GM19238 (cell line): ENCODE results near the gene PSG5.
"Not testable (repeated sequence)": the region's sequence is repeated elsewhere in the genome, so short reads cannot be mapped to it uniquely, and the experiment has no call there.

Source experiments
- DNase-seq: peaks from one replicate; pipeline ENCODE4 v3.0.0; 2011; ENCODE audit warnings: low spot score; ENCODE audit not compliant: insufficient read length

PSG5 gene

DNA sequence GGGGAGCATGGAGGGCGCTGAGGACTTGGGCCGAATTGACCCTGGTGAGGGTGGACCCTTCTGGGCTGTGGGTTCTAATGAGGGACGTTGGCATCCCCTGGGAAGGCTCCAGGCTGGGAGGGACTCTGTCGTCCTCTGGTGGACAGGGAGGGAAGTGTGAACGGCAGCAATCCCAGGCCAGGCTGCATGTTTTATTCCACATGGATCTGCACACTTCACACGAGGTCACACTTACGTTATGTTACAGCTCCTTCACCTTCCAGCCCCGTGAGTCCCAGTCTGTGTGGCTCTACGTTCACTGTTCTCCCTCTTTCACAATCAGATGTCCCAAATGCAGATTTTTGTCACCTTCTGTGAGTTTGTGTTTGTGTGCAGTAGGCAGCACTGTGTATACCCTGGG lies 1.8 kb upstream of the PSG5 start:
- not testable (repeated sequence) for DNase-seq

DNA sequence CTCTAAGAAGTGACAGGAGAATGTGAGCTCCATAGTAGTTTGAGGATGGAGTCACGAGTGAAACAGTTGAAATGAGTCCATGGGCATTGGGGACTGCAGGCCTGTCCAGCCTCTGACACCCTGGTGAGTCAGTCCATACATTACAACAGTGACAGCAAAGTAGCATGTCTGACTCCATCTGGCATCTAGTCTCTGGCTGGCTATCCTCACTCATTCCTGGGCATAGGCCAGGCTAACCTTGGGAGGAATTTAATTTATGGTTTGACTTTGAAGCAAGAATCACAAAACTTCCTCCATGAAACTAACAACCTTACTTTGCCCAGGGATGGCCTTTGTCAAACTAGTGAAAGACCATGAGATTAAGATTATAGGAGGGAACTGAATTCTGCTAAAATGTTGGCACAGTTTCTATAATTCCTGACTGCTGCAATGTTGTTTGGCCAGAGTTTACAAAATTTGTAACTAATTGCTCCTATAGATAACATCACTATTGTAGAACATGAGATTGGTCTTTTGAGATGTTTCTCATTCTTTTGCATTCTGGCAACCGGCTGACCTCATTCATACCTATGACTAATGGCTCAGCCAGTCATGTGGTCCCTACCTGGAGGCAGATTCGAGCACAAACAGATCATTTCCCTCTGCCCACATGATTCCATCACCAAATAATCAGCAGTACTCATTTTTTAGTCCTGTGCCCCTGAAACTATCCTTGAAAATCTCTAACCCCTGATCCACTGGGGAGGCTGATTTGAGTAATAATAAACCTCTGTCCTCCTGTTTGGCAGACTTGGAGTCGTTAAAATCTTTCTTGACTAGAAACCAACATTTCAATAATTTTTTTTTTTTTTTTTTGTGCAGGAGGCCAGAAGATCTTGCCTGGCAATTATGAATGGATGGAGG lies 4.2 kb downstream of the PSG5 start:
- not testable (repeated sequence) for DNase-seq

DNA sequence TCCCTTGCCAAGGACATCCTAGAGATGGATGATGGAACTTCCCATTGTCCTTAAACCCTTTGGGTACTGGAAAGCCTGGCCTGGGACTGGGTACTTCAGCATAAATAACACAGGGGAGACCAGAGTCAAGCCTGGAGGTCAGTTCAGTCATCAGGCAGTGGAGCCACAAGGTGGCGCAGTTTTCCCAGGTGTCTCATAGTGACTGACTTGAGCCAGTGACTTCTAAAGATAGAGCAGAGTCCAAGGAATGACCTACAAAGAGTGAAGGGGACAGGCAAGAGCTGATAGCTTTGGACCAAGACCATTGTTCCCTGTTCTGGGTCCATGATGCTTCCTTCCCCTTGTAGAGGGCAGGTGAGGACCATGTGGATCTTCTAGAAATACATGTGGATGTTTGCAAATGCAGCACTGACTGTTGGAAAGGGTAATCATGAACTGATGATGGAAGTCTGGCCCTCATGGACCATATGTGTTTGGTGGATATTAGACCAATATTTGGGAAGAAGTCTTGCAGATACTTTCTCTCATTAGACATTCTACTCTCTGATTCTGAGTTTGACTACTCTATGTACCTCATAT lies 6.7 kb downstream of the PSG5 start:
- not testable (repeated sequence) for DNase-seq

DNA sequence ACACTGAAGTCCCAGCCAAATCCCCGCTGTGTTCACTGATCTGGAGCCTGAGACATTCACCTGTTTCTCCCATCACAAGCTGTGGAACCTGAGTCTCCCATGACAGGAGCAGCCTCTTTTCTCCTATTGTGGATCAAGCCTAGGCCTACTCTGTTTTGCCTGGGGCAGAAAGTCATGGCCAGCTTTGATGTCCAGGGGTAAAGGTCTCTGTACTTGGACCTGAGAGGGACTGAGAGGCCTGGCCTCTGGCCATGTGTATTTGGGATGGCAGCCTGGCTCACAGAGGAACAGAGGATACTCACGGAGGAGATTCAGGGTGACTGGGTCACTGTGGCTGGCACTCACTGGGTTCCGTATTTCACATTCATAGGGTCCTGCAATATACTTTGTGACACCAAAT lies 7.8 kb downstream of the PSG5 start:
- not testable (repeated sequence) for DNase-seq

GRCh38 chr19:43165906-43166305 lies 20.4 kb downstream of the PSG5 start:
- not testable (repeated sequence) for DNase-seq

DNA sequence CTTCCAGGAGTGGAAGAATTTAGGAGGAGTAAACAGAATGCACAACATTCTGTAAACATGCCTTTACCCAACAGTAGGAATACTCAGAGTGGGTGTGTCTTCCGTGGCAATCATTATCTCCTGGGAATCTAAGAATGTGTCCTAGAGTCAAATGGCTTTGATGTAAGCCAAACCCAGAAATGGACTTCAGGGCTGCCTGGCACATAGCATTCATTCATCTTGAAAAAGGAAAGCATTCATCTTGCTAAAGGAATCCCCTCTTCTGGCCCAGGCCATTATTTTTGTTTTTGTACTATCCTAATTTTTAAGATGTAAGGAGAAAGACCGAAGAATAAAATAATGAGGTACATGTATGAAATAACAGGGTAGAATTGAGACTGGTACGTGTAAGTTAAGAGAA lies 23.2 kb downstream of the PSG5 start:
- DNase-seq: not testable (repeated sequence)

DNA sequence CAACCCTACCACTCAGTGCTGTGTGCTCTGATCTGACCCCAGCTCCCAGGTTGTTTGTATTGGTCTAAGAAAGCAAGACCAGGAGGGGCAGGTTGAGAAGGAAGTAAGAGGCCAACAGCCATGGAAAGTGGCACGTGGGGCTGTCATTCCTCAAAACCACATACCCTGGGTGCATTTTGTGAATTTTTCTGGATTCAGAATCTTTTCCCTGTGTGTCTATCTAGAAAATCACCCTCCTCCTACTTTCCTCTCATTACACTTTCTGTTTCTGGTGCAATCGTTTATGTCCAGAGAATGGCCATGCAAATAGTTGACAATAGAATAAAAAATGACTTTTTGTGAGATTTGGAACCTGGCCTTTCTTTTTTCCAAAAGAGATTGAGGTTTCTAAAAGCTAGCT lies 24.1 kb downstream of the PSG5 start:
- not testable (repeated sequence) for DNase-seq

DNA sequence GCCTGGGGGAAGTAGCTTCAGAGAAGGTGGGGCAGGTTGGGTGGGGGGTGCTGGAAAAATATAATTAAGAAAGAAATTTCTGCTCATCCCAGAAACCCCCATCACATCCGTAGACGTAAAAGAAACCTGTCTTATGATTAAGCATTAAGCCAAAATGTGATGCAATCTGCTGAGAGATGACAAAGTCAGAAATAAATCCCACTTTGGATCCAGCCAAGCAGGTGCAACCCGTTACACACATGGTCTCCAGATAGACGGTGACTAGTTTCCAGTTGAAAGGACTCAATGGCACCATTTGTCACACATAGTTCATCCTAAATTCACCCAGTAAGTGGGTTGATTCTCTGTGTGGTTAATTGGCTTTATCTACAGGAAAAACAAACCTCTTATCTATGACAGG lies 34.1 kb downstream of the PSG5 start:
- DNase-seq: no peak

- DNase-seq: not testable (repeated sequence)
Measured at GRCh38 chr19:43149788-43150187, 36.5 kb downstream of the PSG5 start.

DNA sequence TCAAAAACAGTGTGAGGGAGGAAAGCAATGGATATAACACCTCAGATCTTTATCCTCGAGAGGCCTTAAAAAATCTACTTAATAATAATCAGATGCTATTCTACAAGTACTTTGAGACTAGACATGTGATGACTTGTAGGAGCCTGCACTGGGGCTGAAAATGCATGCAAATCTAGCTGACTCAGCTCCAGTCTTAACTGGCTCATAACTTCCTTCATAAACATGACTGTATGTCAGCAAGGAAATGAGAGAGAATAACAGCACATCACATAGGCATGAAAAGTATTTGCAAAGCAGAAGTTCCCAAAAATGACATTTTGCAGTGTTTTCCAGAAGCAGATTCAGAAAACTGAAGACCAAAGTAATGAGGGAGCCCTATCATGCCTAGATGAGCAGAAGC lies 38.1 kb downstream of the PSG5 start:
- no peak for DNase-seq

- DNase-seq: not testable (repeated sequence)
Measured at GRCh38 chr19:43141763-43142162, 44.6 kb downstream of the PSG5 start.

GRCh38 chr19:43132696-43133095 lies 53.6 kb downstream of the PSG5 start:
- no peak for DNase-seq

DNA sequence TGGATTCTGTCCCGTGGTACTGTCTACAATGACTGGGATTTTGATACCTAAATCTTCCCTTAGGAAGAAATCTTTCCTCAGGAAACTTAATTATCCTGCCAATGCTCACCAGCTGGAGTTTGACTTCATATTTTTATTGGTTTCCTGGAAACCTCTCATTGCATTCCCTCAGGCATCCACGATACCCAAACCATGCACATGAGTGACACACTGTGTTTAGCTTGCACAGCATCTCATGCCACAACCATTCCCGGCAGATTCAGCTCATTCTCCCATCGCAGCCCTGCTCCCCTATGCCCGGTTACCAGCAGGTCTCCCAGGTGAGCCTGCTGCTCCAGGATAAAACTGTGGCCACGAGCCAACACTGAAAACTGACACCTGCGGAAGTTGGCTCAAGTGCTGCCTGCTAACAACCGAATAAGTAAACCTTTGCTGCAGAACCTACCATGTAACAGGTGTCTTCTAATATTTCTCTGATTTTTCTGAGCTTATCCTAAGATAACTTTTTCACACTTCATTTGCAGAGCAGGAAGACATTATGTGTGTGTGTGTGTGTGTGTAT lies 55.0 kb downstream of the PSG5 start:
- DNase-seq: not testable (repeated sequence)

DNA sequence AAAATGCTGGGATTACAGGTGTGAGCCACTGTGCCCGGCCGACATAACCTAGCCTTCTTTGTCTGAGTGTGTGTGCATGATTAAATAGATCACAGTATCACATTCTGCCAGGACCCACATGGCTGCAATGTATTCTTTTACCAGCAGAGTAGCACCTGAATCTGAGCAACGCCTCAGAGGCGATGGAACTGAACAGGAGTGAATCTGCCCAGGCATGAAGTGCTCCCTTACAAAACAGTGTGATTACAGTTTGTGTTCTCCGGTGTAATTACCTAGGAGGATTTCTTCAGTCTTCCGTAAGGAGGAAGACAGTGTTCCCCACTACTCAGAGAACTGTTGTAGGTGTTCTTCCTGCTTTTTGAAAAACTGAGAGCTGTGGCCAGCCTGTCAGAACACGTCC lies 57.1 kb downstream of the PSG5 start:
- DNase-seq: not testable (repeated sequence)

GRCh38 chr19:43127336-43127735 lies 59.0 kb downstream of the PSG5 start:
- not testable (repeated sequence) for DNase-seq

- no peak for DNase-seq
Measured at GRCh38 chr19:43126720-43127119, 59.6 kb downstream of the PSG5 start.

DNA sequence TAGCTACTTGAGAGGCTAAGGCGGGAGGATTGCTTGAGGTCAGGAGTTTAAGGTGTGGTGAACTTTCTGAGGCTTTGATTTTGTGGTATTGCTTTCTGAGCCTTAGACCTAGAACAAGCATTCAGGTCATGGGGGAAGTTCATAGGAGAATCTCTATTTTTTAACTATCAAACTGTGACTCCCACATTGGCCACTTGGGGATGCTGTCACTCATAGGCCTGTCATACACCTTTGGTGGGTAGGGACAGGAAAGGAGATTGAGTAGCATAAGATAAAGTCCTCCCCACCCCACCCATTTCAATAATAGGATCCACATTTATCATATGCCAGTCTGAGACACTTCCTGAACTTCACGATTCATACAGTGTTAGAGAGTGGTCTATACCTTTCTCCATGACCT lies 62.0 kb downstream of the PSG5 start:
- no peak for DNase-seq

- not testable (repeated sequence) for DNase-seq
Measured at GRCh38 chr19:43120433-43121026, 65.8 kb downstream of the PSG5 start.

DNA sequence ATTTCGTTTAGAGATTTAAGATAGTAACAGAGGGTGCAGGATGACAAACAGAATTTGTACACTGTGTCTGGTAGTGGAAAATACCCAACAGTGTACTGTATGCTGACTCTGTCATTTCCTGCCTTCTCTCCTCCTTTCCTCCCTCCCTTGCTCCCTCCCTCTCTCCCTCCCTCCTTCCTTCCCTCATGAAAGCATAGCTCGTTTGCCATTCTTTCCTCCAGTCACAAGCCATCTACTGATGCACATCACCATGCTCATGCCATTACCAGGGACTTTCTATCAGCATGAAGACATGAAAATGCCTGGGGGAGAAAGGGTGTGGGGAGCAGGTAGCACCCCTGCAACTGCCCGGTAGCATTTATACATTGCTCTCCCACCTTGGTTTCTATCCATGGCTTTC lies 66.8 kb downstream of the PSG5 start:
- not testable (repeated sequence) for DNase-seq
